ENCODE results near the gene R3HDML.

R3HDML gene

GRCh38 chr20:44399446-44399845, 62.6 kb downstream of the R3HDML start:
- no peak for DNase-seq (ENCODE audit: low spot score)

GRCh38 chr20:44400671-44400969, 63.8 kb downstream of the R3HDML start:
- DNase-seq (ENCODE audit: low spot score): no peak

Small RNA genes within 50 kb of the gene (small RNA-seq; reads per million reads assigned to genes)
- gene RF00019: 0 reads per million in 2 experiments

All from SK-N-DZ (cell line).